ENCODE data around the gene GPR183. TPM values are rescaled to one million over a fixed set of nuclear protein-coding genes. Genes with fewer than 3 reads are reported as not detected.

GPR183 gene
- total RNA-seq, 1 donor from 2014 or later = 4.9 TPM

- FAIRE-seq = no peak
- Mint-ChIP-seq H3K27me3 (ENCODE audit: low read depth, unreplicated experiment) (no peaks in the 10 kb centered on the region), H3K27ac (ENCODE audit: unreplicated experiment) (peak overlapping the region; percentile 26), H3K36me3 (ENCODE audit: low read depth, unreplicated experiment) (peaks cover 3% of the 10 kb centered on the region), H3K4me3 (ENCODE audit: unreplicated experiment) (no peak overlapping the region), H3K9me3 (ENCODE audit: unreplicated experiment) (no peaks in the 10 kb centered on the region), H3K4me1 (ENCODE audit: low read depth, unreplicated experiment) (no peaks in the 10 kb centered on the region)
- TF ChIP-seq, protein P1, sequence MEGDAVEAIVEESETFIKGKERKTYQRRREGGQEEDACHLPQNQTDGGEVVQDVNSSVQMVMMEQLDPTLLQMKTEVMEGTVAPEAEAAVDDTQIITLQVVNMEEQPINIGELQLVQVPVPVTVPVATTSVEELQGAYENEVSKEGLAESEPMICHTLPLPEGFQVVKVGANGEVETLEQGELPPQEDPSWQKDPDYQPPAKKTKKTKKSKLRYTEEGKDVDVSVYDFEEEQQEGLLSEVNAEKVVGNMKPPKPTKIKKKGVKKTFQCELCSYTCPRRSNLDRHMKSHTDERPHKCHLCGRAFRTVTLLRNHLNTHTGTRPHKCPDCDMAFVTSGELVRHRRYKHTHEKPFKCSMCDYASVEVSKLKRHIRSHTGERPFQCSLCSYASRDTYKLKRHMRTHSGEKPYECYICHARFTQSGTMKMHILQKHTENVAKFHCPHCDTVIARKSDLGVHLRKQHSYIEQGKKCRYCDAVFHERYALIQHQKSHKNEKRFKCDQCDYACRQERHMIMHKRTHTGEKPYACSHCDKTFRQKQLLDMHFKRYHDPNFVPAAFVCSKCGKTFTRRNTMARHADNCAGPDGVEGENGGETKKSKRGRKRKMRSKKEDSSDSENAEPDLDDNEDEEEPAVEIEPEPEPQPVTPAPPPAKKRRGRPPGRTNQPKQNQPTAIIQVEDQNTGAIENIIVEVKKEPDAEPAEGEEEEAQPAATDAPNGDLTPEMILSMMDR (IDR thresholded peaks at IDR 0.05; ENCODE audit: insufficient read depth, low read depth, low read length) = no peak
- no peak for TF ChIP-seq EZH2 (IDR thresholded peaks at IDR 0.05; ENCODE audit: insufficient read depth, low read length)
- Histone ChIP-seq H2AFZ (ENCODE audit: low read depth, low read length) (no peak overlapping the region), H3K27ac (ENCODE audit: low read depth, low read length) (no peak overlapping the region), H3K9me3 (ENCODE audit: insufficient read depth, low read depth, low read length) (no peaks in the 10 kb centered on the region), H3K4me3 (ENCODE audit: insufficient read depth, low read depth, low read length) (no peak overlapping the region), H3K36me3 (ENCODE audit: insufficient read depth, low read length) (no peaks in the 10 kb centered on the region), H3K4me2 (ENCODE audit: low read length) (no peak overlapping the region), H3K27me3 (ENCODE audit: insufficient read depth, low read length) (no peaks in the 10 kb centered on the region), H3K9ac (ENCODE audit: low read length) (no peak overlapping the region), H4K20me1 (ENCODE audit: insufficient read depth, low read length) (peaks cover 12% of the 10 kb centered on the region), H3K4me1 (ENCODE audit: insufficient read depth, low read length) (no peaks in the 10 kb centered on the region), H3K79me2 (ENCODE audit: insufficient read depth, low read length) (no peaks in the 10 kb centered on the region)
- no peak for DNase-seq (ENCODE audit: low read depth)
These were observed 39.3 kb downstream of the GPR183 start for GRCh38 chr13:99267927-99268326.

- no peak overlapping the region for H3K4me2 ChIP-seq (ENCODE audit: low read length)
- no peaks in the 10 kb centered on the region for H3K4me1 ChIP-seq (ENCODE audit: insufficient read depth, low read length)
- no peaks in the 10 kb centered on the region for H3K36me3 ChIP-seq (ENCODE audit: insufficient read depth, low read length)
- no peak for FAIRE-seq
- TF ChIP-seq, protein P1 (IDR thresholded peaks at IDR 0.05; ENCODE audit: insufficient read depth, low read depth, low read length) = no peak
- no peak for TF ChIP-seq EZH2 (IDR thresholded peaks at IDR 0.05; ENCODE audit: insufficient read depth, low read length)
- H3K27ac Mint-ChIP-seq (ENCODE audit: unreplicated experiment) = no peak overlapping the region
- H3K4me3 Mint-ChIP-seq (ENCODE audit: unreplicated experiment) = no peak overlapping the region
- DNase-seq (ENCODE audit: low read depth) = no peak
- no peak overlapping the region for H3K4me3 ChIP-seq (ENCODE audit: insufficient read depth, low read depth, low read length)
- no peak overlapping the region for H3K27ac ChIP-seq (ENCODE audit: low read depth, low read length)
- no peaks in the 10 kb centered on the region for H3K27me3 ChIP-seq (ENCODE audit: insufficient read depth, low read length)
- H3K79me2 ChIP-seq (ENCODE audit: insufficient read depth, low read length) = no peaks in the 10 kb centered on the region
- no peak overlapping the region for H3K9ac ChIP-seq (ENCODE audit: low read length)
- peaks cover 12% of the 10 kb centered on the region for H4K20me1 ChIP-seq (ENCODE audit: insufficient read depth, low read length)
- no peaks in the 10 kb centered on the region for H3K4me1 Mint-ChIP-seq (ENCODE audit: low read depth, unreplicated experiment)
- H2AFZ ChIP-seq (ENCODE audit: low read depth, low read length) = no peak overlapping the region
- peaks cover 3% of the 10 kb centered on the region for H3K36me3 Mint-ChIP-seq (ENCODE audit: low read depth, unreplicated experiment)
- no peaks in the 10 kb centered on the region for H3K9me3 ChIP-seq (ENCODE audit: insufficient read depth, low read depth, low read length)
- no peaks in the 10 kb centered on the region for H3K27me3 Mint-ChIP-seq (ENCODE audit: low read depth, unreplicated experiment)
- H3K9me3 Mint-ChIP-seq (ENCODE audit: unreplicated experiment) = no peaks in the 10 kb centered on the region
These were observed 40.4 kb downstream of the GPR183 start for GRCh38 chr13:99266827-99267226.

DNA sequence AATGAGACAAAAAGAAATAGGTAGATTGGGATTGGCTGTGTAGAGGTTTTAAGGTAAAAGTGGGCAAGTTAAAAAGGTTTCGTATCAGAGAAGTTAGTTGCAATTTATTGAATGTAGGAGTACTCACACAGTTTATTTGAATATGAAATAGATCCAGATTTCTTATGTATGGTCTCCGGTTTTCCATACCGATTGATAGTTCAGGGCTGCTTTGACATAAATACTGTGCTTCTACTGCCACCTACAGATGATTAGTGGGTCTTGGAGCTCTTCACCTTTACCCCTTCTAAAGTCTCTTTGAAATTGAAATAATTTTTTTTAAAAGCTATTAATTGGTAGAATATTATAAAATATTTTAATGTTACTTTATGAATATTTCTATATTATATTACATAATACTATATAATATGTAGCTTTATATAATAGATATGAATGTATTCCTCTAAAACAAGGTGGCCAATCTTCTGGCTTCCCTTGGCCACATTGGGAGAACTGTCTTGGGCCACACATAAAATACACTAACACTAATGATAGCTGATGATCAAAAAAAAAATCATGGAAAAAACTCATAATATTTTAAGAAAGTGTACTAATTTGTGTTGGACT lies 41.3 kb downstream of the GPR183 start:
- peak; percentile 34 for FAIRE-seq
- no peak overlapping the region for H3K27ac ChIP-seq (ENCODE audit: low read depth, low read length)
- H3K79me2 ChIP-seq (ENCODE audit: insufficient read depth, low read length) = no peaks in the 10 kb centered on the region
- H2AFZ ChIP-seq (ENCODE audit: low read depth, low read length) = no peak overlapping the region
- H3K27ac Mint-ChIP-seq (ENCODE audit: unreplicated experiment) = no peak overlapping the region
- H3K27me3 Mint-ChIP-seq (ENCODE audit: low read depth, unreplicated experiment) = no peaks in the 10 kb centered on the region
- no peak overlapping the region for H3K4me2 ChIP-seq (ENCODE audit: low read length)
- no peaks in the 10 kb centered on the region for H3K9me3 ChIP-seq (ENCODE audit: insufficient read depth, low read depth, low read length)
- peaks cover 2% of the 10 kb centered on the region for H3K4me1 Mint-ChIP-seq (ENCODE audit: low read depth, unreplicated experiment)
- peaks cover 12% of the 10 kb centered on the region for H4K20me1 ChIP-seq (ENCODE audit: insufficient read depth, low read length)
- no peaks in the 10 kb centered on the region for H3K4me1 ChIP-seq (ENCODE audit: insufficient read depth, low read length)
- peak; percentile 27 for DNase-seq (ENCODE audit: low read depth)
- TF ChIP-seq, protein P1 (IDR thresholded peaks at IDR 0.05; ENCODE audit: insufficient read depth, low read depth, low read length) = peak; percentile 56
- TF ChIP-seq EZH2 (IDR thresholded peaks at IDR 0.05; ENCODE audit: insufficient read depth, low read length) = no peak
- no peaks in the 10 kb centered on the region for H3K36me3 ChIP-seq (ENCODE audit: insufficient read depth, low read length)
- H3K27me3 ChIP-seq (ENCODE audit: insufficient read depth, low read length) = no peaks in the 10 kb centered on the region
- no peak overlapping the region for H3K4me3 Mint-ChIP-seq (ENCODE audit: unreplicated experiment)
- no peaks in the 10 kb centered on the region for H3K9me3 Mint-ChIP-seq (ENCODE audit: unreplicated experiment)
- peaks cover 3% of the 10 kb centered on the region for H3K36me3 Mint-ChIP-seq (ENCODE audit: low read depth, unreplicated experiment)
- H3K4me3 ChIP-seq (ENCODE audit: insufficient read depth, low read depth, low read length) = no peak overlapping the region
- no peak overlapping the region for H3K9ac ChIP-seq (ENCODE audit: low read length)
